NCI-H1694 (cell line): ENCODE data around the gene C16orf74.

Experiments
- DNase-seq: peaks from one replicate; lab custom pipeline; 2025; lab: John Stamatoyannopoulos, UW

Gene C16orf74

DNA sequence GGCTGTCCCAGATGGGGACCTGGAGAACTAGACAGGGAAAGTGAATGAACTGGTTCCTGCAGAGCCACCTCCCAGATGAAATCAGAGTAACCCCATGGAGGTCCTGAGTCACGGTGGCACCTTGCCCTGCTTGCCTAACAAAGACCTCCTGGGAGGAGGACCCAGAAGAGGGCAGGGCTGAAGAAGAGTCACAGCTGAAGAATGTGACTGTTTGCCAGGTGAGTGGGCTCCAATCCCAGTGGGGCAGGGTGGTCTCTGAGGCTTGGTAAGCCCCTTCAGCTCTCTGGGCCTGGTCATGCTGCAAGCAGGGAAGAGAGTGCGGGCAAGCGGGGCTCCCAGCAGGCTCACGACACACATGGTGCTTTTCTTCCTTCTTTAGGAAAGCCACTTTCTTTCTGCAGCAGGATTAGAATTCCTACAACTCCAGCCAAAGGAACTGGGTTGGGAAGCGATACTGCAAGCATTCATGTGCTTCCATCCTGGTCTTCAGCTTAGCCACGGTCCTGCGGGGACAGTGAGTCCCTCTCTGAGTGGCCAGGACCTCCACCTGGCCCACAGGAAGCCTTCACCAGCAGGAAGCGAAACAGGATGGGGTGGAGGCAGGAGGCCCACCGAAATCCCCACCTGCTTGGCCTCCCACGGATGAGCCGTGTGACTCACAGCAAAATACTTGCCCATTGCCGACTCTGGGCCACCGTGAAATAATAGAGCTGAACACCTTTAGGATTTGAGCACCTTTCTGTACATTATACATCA, 4.3 kb downstream of the C16orf74 start:
- DNase-seq, result no peak

DNA sequence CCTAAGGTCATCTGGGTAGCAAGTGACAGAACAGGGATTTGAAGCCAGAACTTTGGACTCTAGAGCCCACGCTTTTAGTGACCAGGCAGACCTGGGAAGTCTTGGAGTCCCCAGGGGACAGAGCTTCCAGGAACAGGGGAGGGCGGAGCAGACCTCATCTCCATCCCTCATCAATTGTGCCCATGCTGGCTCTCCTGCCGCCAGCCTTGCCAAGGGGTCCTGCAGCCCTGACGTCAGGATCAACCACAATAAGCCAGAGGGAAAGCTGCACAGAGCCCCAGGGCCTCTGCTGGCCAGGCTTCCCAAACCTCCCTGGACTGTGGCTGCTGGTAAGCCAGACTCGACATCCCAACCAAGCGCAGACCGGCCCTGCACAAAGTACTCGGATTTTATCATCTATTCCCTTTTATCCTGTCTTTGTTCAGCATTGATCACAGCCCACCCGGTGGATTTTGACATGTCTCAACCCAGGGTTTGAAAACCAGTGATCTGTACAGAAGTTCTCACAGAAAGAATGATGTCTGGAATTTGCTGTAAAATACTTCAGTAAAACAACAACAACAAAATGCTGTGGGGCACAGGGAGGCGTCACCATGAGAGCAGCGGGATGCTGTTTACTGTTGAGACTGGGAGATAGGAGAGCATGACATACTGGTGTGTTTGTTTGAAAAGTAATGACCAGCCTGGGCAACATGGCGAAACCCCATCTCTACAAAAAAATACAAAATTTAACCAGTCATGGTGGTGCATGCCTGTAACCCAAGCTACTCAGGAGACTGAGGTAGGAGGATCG, 11.8 kb downstream of the C16orf74 start:
- DNase-seq, result no peak

DNA sequence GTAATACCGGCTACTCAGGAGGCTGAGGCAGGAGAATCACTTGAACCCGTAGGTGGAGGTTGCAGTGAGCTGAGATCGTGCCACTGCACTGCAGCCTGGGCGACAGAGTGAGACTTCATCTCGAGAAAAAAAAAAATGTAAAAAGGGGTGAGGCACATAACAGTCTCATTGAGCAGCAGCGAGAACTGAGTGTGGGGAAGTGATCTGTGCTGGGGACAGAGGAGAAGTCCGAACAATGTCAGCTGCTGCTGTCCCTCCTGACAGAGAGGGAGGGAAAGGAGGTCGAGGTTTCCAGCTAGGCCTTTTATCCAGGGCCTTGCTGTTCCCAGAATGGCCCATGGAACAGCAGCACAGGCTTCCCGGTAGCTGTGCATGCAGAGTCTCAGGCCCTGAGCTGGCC, 14.0 kb downstream of the C16orf74 start:
- DNase-seq, result no peak

DNA sequence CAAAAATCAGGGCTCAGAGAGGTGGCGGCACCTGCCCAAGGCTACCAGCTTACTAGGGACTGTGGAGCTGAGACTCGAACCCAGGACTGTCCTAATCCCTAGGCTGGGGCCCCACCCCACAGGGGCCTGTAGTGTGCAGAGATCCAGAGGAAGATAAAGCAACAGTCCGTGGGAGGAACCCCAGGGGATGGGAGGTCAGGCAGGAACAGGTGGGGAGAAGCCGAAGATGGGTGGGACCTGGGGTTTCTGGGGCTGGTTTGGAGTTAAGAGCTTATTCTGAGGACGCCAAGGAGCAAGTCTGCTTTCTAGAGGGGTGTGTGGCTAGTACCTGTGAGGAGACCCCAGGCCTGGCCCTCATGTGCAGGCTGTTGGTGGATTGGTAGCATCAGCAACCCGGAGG, 14.9 kb downstream of the C16orf74 start:
- DNase-seq, result no peak

DNA sequence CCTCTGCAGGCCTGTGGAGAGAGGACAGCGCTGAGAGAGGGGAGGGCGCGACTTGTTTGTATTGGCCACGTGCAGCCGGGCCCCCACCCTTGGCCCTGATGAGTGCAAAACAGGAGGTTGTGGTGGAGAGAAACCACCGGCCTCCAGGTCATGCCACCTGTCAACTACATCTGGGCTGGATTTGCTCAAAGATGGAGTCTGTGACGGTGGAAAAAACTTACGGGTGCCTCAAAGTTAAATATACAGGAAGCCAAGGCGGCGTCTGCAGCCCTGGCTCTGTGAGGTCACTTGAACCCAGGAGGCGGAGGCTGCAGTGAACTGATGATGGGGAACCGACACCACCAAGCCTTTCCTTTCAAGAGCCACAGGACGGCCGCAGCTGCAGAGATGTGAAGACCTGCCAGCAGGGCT, 15.7 kb downstream of the C16orf74 start:
- DNase-seq, result no peak

DNA sequence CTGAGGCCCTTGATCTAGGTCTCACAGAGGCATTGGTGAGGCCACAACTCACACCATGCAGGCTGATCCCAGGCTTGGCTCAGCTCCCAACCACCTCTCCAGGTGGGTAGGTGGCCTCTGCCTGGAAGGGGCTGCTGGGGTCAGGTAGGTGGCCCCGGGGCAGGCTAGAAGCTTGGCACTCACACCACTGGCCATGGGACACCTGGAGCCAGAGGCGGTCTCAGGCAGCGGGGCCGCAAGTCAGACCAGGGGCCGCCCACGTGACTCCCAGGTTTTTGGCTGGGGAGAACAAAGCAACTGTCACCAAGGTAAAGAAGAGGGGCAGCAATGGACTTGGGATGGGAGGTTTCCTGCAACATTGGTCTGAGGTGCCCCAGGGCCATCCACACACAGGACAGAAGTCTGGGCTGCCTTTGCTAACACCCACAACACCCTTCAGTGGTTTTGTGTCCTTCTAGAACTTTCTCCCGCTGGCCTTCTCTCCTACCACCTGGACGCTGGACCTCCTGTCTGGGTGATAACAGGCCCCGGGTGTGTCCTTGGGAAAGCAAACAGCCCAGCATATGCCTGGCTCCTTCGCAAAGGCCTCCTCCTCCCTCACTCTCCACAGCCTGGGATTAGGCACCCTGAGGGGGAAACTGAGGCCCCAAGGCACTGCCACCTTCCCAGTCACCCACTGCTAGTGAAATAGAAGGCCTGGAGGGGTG, 16.4 kb downstream of the C16orf74 start:
- no peak for DNase-seq

DNA sequence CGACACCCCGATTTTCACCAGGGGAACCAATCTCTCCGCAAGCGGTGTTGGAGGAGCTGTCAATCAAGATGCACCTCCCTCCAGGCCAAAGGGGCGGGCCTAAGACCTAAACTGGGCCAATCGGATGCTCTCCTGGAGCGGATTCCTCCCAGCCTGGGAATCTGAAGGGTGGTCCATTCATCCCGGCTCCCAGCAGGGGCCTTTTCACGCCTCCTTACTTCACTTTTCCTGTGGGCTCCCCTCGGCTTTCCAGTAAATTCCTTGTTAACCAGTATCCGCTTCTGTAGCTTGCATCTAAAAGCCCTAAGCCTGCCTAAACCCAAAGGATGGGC, 17.1 kb downstream of the C16orf74 start:
- DNase-seq, result no peak

DNA sequence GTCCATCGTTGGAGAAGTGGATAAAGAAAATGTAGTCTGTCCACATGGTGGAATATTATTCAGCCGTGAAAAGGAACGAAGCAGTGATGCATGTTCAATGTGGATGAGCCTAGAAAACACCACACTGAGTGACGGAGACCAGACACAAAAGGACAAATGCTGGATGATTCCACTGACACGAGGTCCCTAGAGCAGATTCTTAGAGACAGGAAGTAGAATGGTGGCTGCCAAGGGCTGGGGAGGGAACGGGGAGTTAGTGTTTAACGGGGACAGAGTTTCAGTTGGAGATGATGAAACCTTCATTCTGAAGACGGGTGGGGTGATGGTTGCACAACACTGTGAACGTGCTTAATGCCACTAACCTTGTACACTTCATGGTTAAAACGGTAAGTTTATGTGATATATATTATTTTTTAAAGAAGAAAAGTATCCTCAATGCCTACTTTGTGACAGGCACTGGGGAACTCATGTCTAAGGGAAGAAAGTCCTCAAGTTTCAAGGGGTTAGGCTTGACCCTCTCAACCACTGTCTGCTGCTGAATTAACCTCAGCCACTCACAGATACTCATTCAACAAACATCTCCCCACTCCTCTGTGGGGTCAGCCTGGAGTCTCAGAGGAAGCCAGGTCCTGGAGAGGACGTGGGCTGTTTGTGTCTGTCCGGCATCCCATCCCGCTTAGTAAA, 17.6 kb downstream of the C16orf74 start:
- DNase-seq, result no peak

DNA sequence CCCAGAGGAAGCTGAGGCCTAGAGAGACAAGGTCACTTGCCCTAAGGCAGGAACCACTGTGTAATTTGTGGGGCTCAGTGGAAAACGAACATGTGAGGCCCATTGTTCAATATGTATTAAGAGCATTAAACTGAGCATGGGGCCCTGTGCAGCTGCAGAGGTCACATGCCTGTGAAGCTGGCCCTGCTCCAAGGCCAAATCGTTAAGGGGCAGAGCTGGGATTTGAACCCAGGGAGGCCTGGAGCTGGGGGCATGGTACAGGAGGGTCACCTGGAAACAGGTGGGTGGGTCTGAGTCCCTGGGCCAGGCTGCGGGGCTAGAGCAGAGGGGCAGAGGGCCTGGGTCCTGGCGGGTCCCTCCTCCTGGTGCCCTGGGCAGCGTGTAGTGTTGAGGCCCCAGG, 19.7 kb downstream of the C16orf74 start:
- DNase-seq, result no peak

DNA sequence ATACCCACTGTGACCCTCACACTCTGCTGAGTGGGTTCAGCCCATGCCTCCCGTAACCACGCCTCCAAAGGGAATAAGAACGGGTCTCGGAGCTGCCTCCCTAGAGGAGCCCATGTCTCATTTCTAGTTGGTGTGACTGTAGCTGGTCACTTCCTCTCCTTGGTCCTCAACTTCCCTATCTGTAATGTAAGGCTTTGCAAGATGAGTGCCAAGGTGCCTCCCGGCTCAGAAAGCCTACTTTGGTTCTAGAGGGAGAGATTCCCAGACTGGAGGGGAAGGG, 20.8 kb downstream of the C16orf74 start:
- no peak for DNase-seq

DNA sequence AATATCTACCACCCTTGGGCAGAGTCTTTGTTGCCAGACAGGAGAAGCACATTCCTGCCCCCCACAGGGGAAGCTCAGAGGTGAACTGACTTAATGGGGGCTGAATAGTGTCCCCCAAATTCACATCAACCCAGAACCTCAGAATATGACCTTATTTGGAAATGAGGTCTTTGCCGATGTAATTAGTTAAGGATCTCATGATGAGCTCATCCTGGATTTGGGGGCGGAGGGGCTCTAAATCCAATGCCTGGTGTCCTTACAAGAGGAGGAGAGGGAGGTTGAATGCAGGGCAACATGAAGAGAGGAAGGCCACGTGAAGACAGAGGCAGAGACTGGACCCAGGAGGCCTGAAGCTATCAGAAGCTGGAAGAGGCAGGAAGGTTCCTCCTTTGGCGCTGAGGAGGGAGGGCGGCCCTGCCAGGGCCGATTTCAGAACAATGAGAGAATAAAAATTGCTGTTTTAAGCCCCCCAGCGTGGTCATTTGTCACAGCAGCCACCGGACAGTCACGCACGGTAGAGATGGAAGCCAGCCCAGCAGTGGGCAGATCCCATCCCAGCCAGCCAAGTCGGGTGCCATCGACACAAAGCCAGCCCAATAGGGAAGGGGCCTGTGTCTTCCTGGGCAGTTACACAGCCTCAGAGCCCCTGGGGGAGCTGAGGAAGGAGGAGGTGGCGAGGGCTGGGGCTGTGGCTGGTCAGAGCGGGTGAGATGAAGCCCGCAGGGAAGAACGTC, 21.3 kb downstream of the C16orf74 start:
- no peak for DNase-seq

DNA sequence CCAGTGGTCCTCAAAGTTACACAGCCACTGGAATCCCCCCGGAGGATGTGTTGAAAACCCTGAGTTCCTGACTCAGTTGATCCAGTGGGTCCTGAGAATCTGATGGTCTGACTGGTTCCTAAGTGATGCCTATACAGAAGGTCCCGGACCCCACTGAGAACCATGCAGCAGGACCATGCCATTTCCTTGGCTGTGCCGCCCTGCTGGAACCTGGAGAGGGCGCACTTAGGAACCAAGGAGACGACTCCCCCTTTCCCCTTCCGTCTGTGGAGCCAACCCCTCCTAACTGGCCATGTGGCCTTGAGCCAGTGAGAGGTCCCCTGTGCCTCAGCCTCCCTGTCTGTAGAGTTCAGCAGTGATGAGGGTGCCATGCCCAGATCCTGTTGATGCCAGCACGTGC, 22.0 kb downstream of the C16orf74 start:
- DNase-seq, result no peak

DNA sequence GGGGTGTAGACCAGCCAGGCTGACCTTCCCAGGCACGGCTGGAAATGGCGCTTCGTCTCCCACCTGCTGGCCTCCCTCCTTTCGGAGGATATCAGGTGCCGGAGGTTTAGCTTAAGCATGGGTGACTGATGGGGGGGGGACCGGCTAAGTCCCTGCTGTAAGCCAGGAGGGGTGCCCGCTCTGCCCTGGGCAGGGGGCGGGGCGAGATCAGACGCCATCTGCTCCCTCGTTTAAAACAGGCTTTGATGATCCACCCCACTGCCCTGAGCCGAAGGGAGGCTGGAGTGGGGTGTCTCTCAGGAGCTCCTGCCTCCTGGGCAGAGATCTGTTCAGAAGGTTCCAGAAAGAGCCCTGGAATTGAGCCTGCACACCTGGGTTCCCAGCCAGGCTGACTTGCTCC, 26.0 kb downstream of the C16orf74 start:
- DNase-seq, result peak; percentile 61

DNA sequence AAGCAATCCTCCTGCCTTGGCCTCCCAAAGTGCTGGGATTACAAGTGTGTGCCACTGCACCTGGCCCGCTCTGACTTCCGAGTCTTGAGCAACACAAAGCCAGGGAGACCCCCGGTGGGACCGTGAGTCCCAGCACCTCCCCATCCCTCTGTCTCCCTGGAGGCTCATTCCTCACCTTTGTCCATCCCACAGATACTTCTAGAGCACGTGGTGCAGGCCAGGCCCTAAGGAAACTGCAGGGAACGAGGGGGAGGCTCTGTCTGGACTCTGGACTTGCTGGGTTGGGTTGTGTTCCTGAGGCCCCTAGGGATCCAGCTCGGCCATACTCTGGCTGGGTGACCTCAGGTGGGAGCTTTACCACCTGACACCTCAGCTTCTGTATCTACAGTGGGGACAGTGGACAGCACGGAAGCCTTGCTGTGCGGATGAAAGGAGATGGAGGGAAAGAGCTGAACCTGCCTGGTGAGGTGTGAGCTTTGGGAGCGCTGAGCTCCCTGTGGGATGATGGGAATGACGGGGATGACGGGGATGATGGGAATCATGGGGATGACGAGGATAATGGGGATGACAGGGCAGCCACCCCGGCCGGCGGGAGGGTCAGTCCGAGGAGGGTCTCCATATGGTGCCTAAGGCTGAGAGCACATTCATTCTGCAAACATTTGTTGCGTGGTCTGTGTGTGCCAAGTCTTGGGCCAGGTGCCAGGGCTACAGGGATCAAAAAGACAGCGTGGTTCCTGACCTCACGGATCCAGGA, 26.6 kb downstream of the C16orf74 start:
- DNase-seq, result no peak

DNA sequence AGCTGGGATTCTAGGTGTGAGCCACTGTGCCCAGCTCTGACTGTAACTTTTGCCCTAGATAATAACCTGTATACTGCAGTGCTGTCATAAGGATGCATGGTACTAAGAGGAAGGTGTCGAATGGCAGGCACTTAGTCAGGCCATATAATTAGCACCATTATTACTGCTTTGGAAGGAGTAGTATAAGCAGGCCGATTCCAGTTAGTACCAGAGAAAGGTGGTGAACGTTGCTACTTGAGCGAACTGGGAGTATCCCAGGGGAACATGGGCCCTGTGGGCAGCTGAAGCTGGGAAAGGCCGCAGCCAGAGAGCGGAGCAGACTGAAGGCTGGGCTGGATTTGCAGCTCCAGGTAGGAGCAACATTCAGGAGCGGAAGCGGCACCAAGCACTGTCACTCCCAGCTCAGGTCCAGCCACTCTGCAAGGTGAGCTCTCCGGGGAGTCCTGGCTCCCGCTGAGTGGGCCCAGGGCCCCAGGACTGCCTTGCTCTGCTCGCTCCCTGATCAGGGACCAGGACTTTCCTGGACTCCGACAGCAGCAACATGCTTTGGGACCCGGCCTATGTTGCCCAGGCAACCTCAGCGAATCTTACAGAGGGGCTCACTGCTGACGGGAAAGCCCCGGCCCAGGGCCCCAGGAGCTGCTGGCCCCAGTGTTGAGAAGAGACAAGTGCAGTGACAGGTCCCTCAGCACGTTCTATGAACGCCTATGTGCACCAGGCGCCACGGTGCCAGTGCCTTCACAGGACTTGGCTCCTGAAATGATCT, 28.6 kb downstream of the C16orf74 start:
- no peak for DNase-seq

DNA sequence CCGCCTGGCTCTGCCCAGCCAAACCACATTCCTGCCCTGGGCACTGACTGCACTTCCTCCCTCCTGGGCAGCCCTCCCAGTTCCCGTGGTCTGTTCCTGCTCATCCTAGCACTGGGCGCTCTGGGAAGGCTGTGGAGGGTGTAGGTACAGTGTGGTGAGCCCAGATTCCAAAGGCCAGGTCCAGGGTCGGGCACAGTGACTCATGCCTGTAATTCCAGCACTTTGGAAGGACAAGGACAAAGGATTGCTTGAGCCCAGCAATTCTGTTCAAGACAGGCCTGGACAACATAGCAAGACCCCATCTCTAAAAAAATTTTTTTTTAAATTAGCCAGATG, 30.6 kb downstream of the C16orf74 start:
- no peak for DNase-seq

DNA sequence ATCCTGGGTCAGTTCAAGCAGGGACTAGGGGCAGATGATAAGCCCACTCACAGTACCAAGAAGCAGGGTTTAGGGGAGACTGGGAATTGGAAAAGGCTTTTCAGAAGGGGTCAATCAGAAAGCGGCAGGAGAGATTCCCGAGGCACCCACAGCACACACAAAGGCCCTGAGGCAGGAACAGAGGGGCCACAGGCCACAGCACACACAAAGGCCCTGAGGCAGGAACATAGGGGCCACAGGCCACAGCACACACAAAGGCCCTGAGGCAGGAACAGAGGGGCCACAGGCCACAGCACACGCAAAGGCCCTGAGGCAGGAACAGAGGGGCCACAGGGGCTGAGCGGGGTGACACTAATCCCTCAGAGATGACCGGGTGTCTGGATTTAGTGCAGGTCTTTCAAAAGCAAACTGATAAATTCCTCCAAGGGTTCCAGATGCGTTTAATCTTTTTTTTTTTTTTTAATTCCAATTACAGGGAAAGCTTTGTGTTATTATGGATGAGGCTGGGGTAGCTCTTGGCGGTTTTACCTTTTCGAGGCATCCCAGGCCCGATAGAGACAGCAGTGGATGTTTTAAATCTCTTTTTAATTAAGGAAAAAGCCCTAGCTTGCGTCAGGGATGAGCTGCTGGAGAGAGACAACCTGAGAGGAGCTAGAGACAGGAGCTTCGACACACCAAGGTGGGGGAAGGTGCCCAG, 31.1 kb downstream of the C16orf74 start:
- no peak for DNase-seq

DNA sequence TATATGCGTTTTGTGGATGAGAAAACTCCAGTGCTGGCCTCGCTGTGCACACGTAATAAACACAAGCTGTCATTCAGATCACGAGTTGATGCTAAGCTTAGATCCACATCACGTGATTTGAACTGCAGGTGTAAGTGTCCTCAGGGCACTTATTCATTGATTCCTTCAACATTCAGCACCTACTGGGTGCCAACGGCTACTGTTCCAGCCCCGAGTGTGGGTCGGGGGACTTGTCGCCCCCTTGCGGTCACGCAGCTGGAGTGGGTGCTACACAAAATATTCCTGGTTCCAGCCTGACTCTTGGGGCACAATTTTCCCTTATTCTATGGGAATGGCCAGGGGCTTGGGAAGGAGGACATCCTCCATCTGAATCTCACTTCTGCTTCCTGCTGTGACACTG, 32.2 kb downstream of the C16orf74 start:
- peak; percentile 41 for DNase-seq

DNA sequence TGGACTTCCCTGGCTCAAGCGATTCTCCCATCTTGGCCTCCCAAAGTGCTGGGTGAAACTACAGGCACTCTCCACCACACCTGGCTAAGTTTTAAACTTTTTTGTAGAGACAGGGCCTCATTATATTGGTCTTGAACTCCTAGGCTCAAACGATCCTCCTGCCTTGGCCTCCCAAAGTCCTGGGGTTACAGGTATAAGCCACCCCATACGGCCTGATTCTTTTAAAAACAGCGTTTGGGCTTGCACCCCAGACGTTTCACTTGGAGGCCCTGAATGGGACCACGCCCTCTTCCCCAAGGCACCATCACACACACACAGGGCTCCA, 32.8 kb downstream of the C16orf74 start:
- DNase-seq, result no peak
